Mesenchymal stem cell (in vitro differentiated cells and primary cell): ENCODE data around the gene AHCY.

Source experiments
- DNase-seq: peaks from one replicate; pipeline ENCODE4 v3.0.0-alpha.2; 2013
- H2AFZ ChIP-seq: one replicate; pipeline ENCODE4 v1.6.1; 2013; ENCODE audit warnings: low read depth, mild to moderate bottlenecking, control low read depth, inconsistent platforms, low read length, moderate library complexity
- H2AK5ac ChIP-seq: 2 replicates; pipeline ENCODE4 v1.6.1; 2013; ENCODE audit warnings: low read length, moderate library complexity, mild to moderate bottlenecking, inconsistent platforms; ENCODE audit not compliant: severe bottlenecking
- H2BK120ac ChIP-seq: one replicate; pipeline ENCODE4 v1.6.1; 2013; ENCODE audit warnings: low read depth, mild to moderate bottlenecking, inconsistent platforms, low read length, moderate library complexity
- H2BK12ac ChIP-seq, 2 experiments: one replicate each; pipeline ENCODE4 v1.6.1; 2013; ENCODE audit warnings: inconsistent platforms in 2 of 2, low read length in 2 of 2, mild to moderate bottlenecking in 2 of 2, moderate library complexity in 2 of 2, control low read depth in 1 of 2
- H2BK15ac ChIP-seq: one replicate; pipeline ENCODE4 v1.6.1; 2013; ENCODE audit warnings: mild to moderate bottlenecking, low read depth, inconsistent platforms; ENCODE audit not compliant: poor library complexity, severe bottlenecking
- H2BK5ac ChIP-seq: 2 replicates; pipeline ENCODE4 v1.6.1; 2013; ENCODE audit warnings: low read depth, mild to moderate bottlenecking, low read length, control low read depth, inconsistent platforms; ENCODE audit not compliant: poor library complexity, severe bottlenecking
- H3K14ac ChIP-seq, 2 experiments: one replicate each; pipeline ENCODE4 v1.6.1; 2013; ENCODE audit warnings: inconsistent platforms in 2 of 2, low read length in 2 of 2, control low read depth in 1 of 2, mild to moderate bottlenecking in 1 of 2, moderate library complexity in 1 of 2
- H3K18ac ChIP-seq, 2 experiments: one replicate each; pipeline ENCODE4 v1.6.1; 2013; ENCODE audit warnings: inconsistent platforms in 2 of 2, low read length in 2 of 2, control low read depth in 1 of 2, low read depth in 1 of 2, mild to moderate bottlenecking in 1 of 2
- H3K23ac ChIP-seq, 2 experiments: one replicate each; pipeline ENCODE4 v1.6.1; 2013; ENCODE audit warnings: inconsistent platforms in 2 of 2, low read length in 2 of 2, mild to moderate bottlenecking in 2 of 2, moderate library complexity in 2 of 2, control low read depth in 1 of 2
- H3K27ac ChIP-seq: 2 replicates; pipeline ENCODE4 v1.5.1; 2013; ENCODE audit warnings: mild to moderate bottlenecking, moderate library complexity, low read length, control low read depth, inconsistent platforms; ENCODE audit not compliant: poor library complexity, severe bottlenecking
- H3K27me3 ChIP-seq, 2 experiments: 2 replicates each; pipeline versions ENCODE4 v1.6.1 to v1.7.0; 2013; ENCODE audit warnings: low read length in 2 of 2, mild to moderate bottlenecking in 2 of 2, moderate library complexity in 2 of 2, control low read depth in 1 of 2, inconsistent platforms in 1 of 2; ENCODE audit not compliant: control insufficient read depth in 1 of 2, insufficient read depth in 1 of 2
- H3K36me3 ChIP-seq, 2 experiments: 2 replicates each; pipeline versions ENCODE4 v1.6.1 to v1.7.0; 2013; ENCODE audit warnings: low read length in 2 of 2, control low read depth in 1 of 2, inconsistent platforms in 1 of 2, low read depth in 1 of 2, mild to moderate bottlenecking in 1 of 2; ENCODE audit not compliant: insufficient read depth in 2 of 2, control insufficient read depth in 1 of 2
- H3K4ac ChIP-seq, 2 experiments: one replicate each; pipeline ENCODE4 v1.6.1; 2013; ENCODE audit warnings: inconsistent platforms in 2 of 2, low read length in 2 of 2, mild to moderate bottlenecking in 2 of 2, moderate library complexity in 2 of 2, control low read depth in 1 of 2, low read depth in 1 of 2
- H3K4me1 ChIP-seq: 2 replicates; pipeline ENCODE4 v1.6.1; 2013; ENCODE audit warnings: low read depth, low read length, control low read depth; ENCODE audit not compliant: control insufficient read depth, insufficient read depth
- H3K4me2 ChIP-seq: 2 replicates; pipeline ENCODE4 v1.6.1; 2013; ENCODE audit warnings: low read length, mild to moderate bottlenecking, inconsistent platforms; ENCODE audit not compliant: poor library complexity, severe bottlenecking
- H3K4me3 ChIP-seq, 2 experiments: 2 replicates each; pipeline versions ENCODE4 v1.5.1 to v1.7.0; 2013; ENCODE audit warnings: low read length in 2 of 2, mild to moderate bottlenecking in 2 of 2, control low read depth in 1 of 2, low read depth in 1 of 2; ENCODE audit not compliant: insufficient read depth in 1 of 2
- H3K79me1 ChIP-seq: replicated peaks from 2 replicates; pipeline ENCODE4 v1.6.1; 2013; ENCODE audit warnings: mild to moderate bottlenecking, control low read depth, low read length, inconsistent platforms; ENCODE audit not compliant: poor library complexity, severe bottlenecking
- H3K9ac ChIP-seq: 2 replicates; pipeline ENCODE4 v1.7.0; 2013; ENCODE audit warnings: mild to moderate bottlenecking, low read length, moderate library complexity
- H3K9me3 ChIP-seq: 2 replicates; pipeline ENCODE4 v1.7.0; 2013; ENCODE audit warnings: mild to moderate bottlenecking, low read length; ENCODE audit not compliant: control insufficient read depth
- H4K8ac ChIP-seq: one replicate; pipeline ENCODE4 v1.6.1; 2013; ENCODE audit warnings: inconsistent platforms, mild to moderate bottlenecking, low read length, moderate library complexity
- H4K91ac ChIP-seq: one replicate; pipeline ENCODE4 v1.6.1; 2013; ENCODE audit warnings: mild to moderate bottlenecking, low read length, inconsistent platforms
- WGBS: methylation state at CpG from one replicate; pipeline ENCODE4 v1.1.7; 2013; ENCODE audit warnings: mixed read lengths; 5-methylcytosine and 5-hydroxymethylcytosine counted together

AHCY gene

DNA sequence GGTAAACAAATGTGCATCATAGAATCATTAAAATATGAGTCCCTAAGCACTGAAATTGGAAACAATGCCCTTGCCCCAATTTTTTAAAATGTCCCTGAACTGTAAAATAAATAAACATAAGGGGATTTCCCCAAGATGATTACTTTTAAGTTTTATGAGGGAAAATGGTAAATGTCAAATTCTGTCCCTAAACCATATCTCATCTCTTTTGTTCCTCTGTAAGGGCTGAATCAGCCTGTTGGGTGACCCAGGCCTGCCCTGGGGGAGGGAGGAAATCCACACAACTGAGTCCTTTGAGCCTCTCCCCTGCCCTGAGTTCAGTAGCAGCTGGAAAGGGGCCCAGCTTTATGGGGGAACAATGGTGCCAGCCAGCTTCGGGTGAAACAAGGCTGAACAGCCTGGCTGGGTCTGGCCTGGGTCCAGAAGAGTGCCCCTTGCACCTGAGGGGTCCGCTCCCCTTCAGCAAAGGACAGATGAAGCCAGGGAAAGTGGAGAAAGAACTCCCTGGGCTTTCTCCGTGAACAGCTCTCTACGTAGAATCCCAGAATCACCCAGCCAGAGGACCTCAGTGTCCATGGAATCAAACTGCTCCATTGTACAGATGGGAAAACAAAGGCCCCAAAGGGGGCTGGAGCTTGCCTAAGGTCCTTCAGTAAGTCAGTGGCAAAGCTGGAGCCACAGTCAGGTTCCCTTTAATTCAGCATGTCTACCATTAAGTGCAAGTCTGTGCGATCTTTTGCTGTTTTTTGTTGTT is 31.7 kb upstream of the AHCY start:
- H2AK5ac ChIP-seq = no peak overlapping the region
- no peak overlapping the region for H3K9ac ChIP-seq
- H2AFZ ChIP-seq = no peak overlapping the region
- no peak overlapping the region for H4K91ac ChIP-seq
- H3K23ac ChIP-seq = no peak overlapping the region
- WGBS = 95% methylated on average over 5 of the region's 5 CpGs
- no peak overlapping the region for H3K18ac ChIP-seq
- H3K4me1 ChIP-seq = peaks cover 3% of the 10 kb centered on the region
- peak overlapping the region; percentile 57 for H4K8ac ChIP-seq
- H3K27me3 ChIP-seq = no peaks in the 10 kb centered on the region
- H3K27ac ChIP-seq = no peak overlapping the region
- H2BK120ac ChIP-seq = no peak overlapping the region
- H3K4ac ChIP-seq = no peak overlapping the region
- H3K36me3 ChIP-seq = no peaks in the 10 kb centered on the region
- no peak overlapping the region for H3K4me2 ChIP-seq
- H3K9me3 ChIP-seq = no peaks in the 10 kb centered on the region
- no peak overlapping the region for H3K4me3 ChIP-seq
- DNase-seq = no peak
- H2BK5ac ChIP-seq = no peak overlapping the region
- no peak overlapping the region for H2BK15ac ChIP-seq
- no peaks in the 10 kb centered on the region for H3K79me1 ChIP-seq
- no peak overlapping the region for H3K14ac ChIP-seq
- no peak overlapping the region for H2BK12ac ChIP-seq

DNA sequence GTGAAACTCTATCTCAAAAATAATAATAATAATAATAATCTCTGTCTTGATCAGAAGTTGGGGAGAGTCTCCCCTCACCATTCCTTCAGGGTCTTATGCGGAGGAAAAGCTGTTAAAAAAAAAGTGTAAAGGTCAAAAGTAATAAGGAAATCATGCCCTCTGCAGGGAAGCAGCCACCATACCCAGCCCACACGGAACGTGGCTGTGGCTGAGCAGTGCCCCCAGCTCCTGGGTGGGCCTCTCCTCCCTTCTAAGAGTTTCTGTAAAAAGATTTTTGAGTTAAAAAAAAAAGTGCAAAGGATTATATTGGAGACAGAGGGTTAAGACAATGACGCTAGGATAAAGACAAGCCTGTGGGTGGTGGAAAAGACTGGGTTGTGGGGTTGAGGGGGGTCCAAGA is 30.6 kb upstream of the AHCY start:
- H3K14ac ChIP-seq = no peak overlapping the region
- no peak overlapping the region for H2BK15ac ChIP-seq
- no peaks in the 10 kb centered on the region for H3K9me3 ChIP-seq
- no peak overlapping the region for H3K27ac ChIP-seq
- H2AK5ac ChIP-seq = no peak overlapping the region
- no peak overlapping the region for H4K8ac ChIP-seq
- no peak overlapping the region for H3K23ac ChIP-seq
- H3K4me3 ChIP-seq = no peak overlapping the region
- no peaks in the 10 kb centered on the region for H3K79me1 ChIP-seq
- 85% methylated on average over 4 of the region's 4 CpGs for WGBS
- H3K18ac ChIP-seq = no peak overlapping the region
- no peak overlapping the region for H2BK5ac ChIP-seq
- no peak overlapping the region for H3K4ac ChIP-seq
- H2BK12ac ChIP-seq = no peak overlapping the region
- no peak for DNase-seq
- H3K27me3 ChIP-seq = no peaks in the 10 kb centered on the region
- peaks cover 2% of the 10 kb centered on the region for H3K4me1 ChIP-seq
- no peak overlapping the region for H4K91ac ChIP-seq
- H2BK120ac ChIP-seq = no peak overlapping the region
- no peaks in the 10 kb centered on the region for H3K36me3 ChIP-seq
- H2AFZ ChIP-seq = no peak overlapping the region
- no peak overlapping the region for H3K4me2 ChIP-seq
- no peak overlapping the region for H3K9ac ChIP-seq

- peak overlapping the region in 1 of 2 experiments; percentile 93 for H3K23ac ChIP-seq
- H2BK12ac ChIP-seq = peak overlapping the region in 1 of 2 experiments; percentile 6
- no peak overlapping the region for H2BK15ac ChIP-seq
- no peaks in the 10 kb centered on the region for H3K27me3 ChIP-seq
- no peaks in the 10 kb centered on the region for H3K79me1 ChIP-seq
- no peak overlapping the region for H3K9ac ChIP-seq
- peak overlapping the region in 1 of 2 experiments; percentile 28 for H3K14ac ChIP-seq
- H4K91ac ChIP-seq = no peak overlapping the region
- no peaks in the 10 kb centered on the region for H3K36me3 ChIP-seq
- no peak overlapping the region for H3K4ac ChIP-seq
- WGBS = 64% methylated on average over 17 of the region's 19 CpGs
- H3K27ac ChIP-seq = no peak overlapping the region
- peaks cover 2% of the 10 kb centered on the region for H3K4me1 ChIP-seq
- no peak overlapping the region for H2BK120ac ChIP-seq
- H4K8ac ChIP-seq = no peak overlapping the region
- H2AK5ac ChIP-seq = no peak overlapping the region
- H3K4me2 ChIP-seq = no peak overlapping the region
- H3K18ac ChIP-seq = no peak overlapping the region
- H2BK5ac ChIP-seq = no peak overlapping the region
- no peaks in the 10 kb centered on the region for H3K9me3 ChIP-seq
- peak overlapping the region; percentile 3 for H2AFZ ChIP-seq
- no peak overlapping the region for H3K4me3 ChIP-seq
- no peak for DNase-seq
These were observed 29.2 kb upstream of the AHCY start for GRCh38 chr20:34332262-34332920.

- WGBS = 68% methylated on average over 6 of the region's 7 CpGs
These were observed 28.7 kb upstream of the AHCY start for GRCh38 chr20:34331838-34332237.

More at GRCh38 chr20:34331838-34332237, 28.7 kb upstream of the AHCY start:
- Histone ChIP-seq H3K4me1 (peaks cover 2% of the 10 kb centered on the region), H2BK12ac (no peak overlapping the region), H2AFZ (no peak overlapping the region), H3K9me3 (no peaks in the 10 kb centered on the region), H4K91ac (no peak overlapping the region), H4K8ac (no peak overlapping the region), H2BK15ac (no peak overlapping the region), H3K27me3 (no peaks in the 10 kb centered on the region), H3K14ac (no peak overlapping the region), H3K4ac (no peak overlapping the region), H3K4me3 (no peak overlapping the region), H3K9ac (no peak overlapping the region), H3K23ac (no peak overlapping the region), H3K79me1 (no peaks in the 10 kb centered on the region), H2BK120ac (no peak overlapping the region), H3K36me3 (no peaks in the 10 kb centered on the region), H3K27ac (no peak overlapping the region), H2AK5ac (no peak overlapping the region), H3K4me2 (no peak overlapping the region), H3K18ac (no peak overlapping the region), H2BK5ac (no peak overlapping the region)
- DNase-seq = no peak
